ENCODE results near the gene PLEKHM2.

The PLEKHM2 gene

DNA sequence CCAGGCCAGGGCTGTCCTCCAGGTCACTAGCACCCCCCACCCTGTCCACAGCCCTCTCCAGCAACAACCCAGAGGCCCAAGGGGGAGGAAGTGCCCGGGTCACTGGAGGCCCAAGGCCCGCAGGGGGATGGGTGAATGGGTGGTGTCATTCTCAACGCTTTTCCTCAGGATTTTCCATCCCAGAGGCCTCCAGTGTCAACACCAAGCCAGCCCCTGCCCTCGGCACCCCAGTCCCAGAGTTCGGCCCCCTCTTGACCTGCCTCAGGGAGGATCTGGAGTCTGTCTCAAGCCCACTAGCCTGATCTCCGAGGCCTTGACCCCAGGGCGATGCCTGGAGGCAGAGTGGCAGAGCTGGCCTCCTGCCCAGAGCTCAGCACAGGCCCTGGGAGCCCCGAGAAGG lies 63.3 kb downstream of the PLEKHM2 start:
- DNase-seq (ENCODE audit: insufficient read length), result no peak
- TF ChIP-seq POLR2A (IDR thresholded peaks at IDR 0.05; ENCODE audit: low read depth, low read length), result no peak
- no peak for TF ChIP-seq TAF1 (IDR thresholded peaks at IDR 0.05; ENCODE audit: borderline replicate concordance, low read depth, low read length)
- no peak for TF ChIP-seq POLR2AphosphoS5 (IDR thresholded peaks at IDR 0.05; ENCODE audit: low read depth, low read length)
- FAIRE-seq, result no peak

- no peak for FAIRE-seq
- no peak for DNase-seq (ENCODE audit: insufficient read length)
- TF ChIP-seq TAF1 (IDR thresholded peaks at IDR 0.05; ENCODE audit: borderline replicate concordance, low read depth, low read length), result no peak
- TF ChIP-seq POLR2A (IDR thresholded peaks at IDR 0.05; ENCODE audit: low read depth, low read length), result no peak
- TF ChIP-seq POLR2AphosphoS5 (IDR thresholded peaks at IDR 0.05; ENCODE audit: low read depth, low read length), result no peak
Observed at GRCh38 chr1:15748264-15748663, 64.1 kb downstream of the PLEKHM2 start.

DNA sequence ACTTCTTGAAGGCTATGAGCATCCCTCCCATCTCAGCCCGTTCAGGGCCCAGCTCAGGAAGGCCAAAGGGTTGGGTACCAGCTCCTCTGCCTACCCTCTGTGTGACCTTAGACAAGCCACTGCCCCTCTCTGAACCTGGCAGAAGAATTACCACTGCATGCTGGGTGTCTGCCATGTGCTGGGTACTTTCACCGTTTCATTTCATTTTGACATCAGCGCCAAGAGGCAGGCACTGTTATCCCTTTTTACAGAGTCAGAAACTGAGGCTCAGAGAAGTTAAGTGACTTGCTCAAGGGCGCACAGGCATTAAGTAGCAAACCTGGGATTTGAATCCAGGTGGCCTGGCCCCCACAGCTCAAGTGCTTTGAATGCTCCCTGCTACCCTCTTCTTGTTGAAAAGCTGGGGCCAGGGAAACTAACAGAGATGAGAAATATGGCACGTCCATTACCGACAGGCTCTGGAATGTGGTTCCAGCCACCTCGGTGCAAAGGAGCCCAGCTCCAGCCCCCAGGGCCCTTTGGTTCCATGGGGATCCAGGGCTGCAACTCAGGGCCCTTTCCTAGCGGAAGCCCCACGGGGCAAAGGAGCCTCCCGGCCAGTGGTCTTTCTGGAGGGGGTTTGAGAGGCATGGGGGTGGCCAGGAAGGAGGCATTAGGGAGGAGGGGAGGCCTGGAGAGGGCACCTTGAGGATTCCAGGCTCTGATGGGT lies 64.7 kb downstream of the PLEKHM2 start:
- FAIRE-seq (no peak), DNase-seq (ENCODE audit: insufficient read length) (no peak)
- no peak for TF ChIP-seq POLR2AphosphoS5 (IDR thresholded peaks at IDR 0.05; ENCODE audit: low read depth, low read length)

- FAIRE-seq, result no peak
- DNase-seq (ENCODE audit: insufficient read length), result no peak
- TF ChIP-seq POLR2AphosphoS5 (IDR thresholded peaks at IDR 0.05; ENCODE audit: low read depth, low read length), result no peak
- TF ChIP-seq POLR2A (IDR thresholded peaks at IDR 0.05; ENCODE audit: low read depth, low read length), result no peak
- no peak for TF ChIP-seq TAF1 (IDR thresholded peaks at IDR 0.05; ENCODE audit: borderline replicate concordance, low read depth, low read length)
Observed at GRCh38 chr1:15749399-15750291, 65.5 kb downstream of the PLEKHM2 start.

DNA sequence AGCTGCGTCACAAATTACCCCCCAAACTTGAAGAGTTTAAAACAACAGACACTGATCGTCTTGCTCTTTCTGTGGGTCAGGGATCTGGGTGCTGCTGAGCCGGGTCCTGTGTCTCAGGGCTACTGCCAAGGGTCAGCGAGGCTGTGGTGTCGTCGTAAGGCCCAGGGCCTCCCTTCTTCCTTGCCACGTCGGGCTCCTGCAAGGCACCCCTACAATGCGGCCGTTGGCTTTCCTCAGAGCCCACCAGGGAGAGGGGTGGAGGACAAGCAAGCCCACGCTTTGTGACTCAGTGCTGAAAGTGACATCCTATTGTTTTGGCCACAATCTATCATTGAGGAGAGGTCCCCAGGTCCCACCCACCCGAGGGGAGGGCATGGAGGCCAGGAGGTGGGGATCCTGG lies 66.8 kb downstream of the PLEKHM2 start:
- TF ChIP-seq TAF1 (IDR thresholded peaks at IDR 0.05; ENCODE audit: borderline replicate concordance, low read depth, low read length) (no peak), POLR2A (IDR thresholded peaks at IDR 0.05; ENCODE audit: low read depth, low read length) (no peak), POLR2AphosphoS5 (IDR thresholded peaks at IDR 0.05; ENCODE audit: low read depth, low read length) (no peak)
- no peak for FAIRE-seq
- no peak for DNase-seq (ENCODE audit: insufficient read length)

DNA sequence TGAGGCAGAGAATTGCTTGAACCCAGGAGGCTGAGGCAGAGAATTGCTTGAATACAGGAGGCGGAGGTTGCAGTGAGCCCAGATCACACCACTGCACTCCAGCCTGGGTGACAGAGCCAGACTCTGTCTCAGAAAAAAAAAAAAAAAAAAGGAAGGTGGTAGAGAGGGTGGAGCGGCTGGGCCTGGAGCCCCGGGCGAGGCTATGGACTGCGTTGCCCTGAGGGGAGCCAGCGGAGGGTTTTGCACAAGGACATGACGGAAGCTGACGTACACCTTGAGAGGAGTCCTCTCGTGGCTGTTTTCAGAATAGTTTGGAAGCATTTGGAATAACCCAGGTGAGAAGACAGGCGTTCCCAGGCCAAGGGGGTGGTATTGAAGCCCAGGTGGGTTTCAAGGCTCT lies 67.6 kb downstream of the PLEKHM2 start:
- FAIRE-seq (no peak), DNase-seq (ENCODE audit: insufficient read length) (no peak)
- TF ChIP-seq POLR2AphosphoS5 (IDR thresholded peaks at IDR 0.05; ENCODE audit: low read depth, low read length) (no peak), TAF1 (IDR thresholded peaks at IDR 0.05; ENCODE audit: borderline replicate concordance, low read depth, low read length) (no peak), POLR2A (IDR thresholded peaks at IDR 0.05; ENCODE audit: low read depth, low read length) (no peak)

GRCh38 chr1:15753776-15754175 lies 69.7 kb downstream of the PLEKHM2 start:
- TF ChIP-seq POLR2A (IDR thresholded peaks at IDR 0.05; ENCODE audit: low read depth, low read length) (no peak), POLR2AphosphoS5 (IDR thresholded peaks at IDR 0.05; ENCODE audit: low read depth, low read length) (no peak), TAF1 (IDR thresholded peaks at IDR 0.05; ENCODE audit: borderline replicate concordance, low read depth, low read length) (no peak)
- no peak for FAIRE-seq
- no peak for DNase-seq (ENCODE audit: insufficient read length)

GRCh38 chr1:15755021-15755645 lies 71.0 kb downstream of the PLEKHM2 start:
- TF ChIP-seq POLR2AphosphoS5 (IDR thresholded peaks at IDR 0.05; ENCODE audit: low read depth, low read length) (no peak), TAF1 (IDR thresholded peaks at IDR 0.05; ENCODE audit: borderline replicate concordance, low read depth, low read length) (no peak), POLR2A (IDR thresholded peaks at IDR 0.05; ENCODE audit: low read depth, low read length) (no peak)
- no peak for FAIRE-seq
- DNase-seq (ENCODE audit: insufficient read length), result no peak

GRCh38 chr1:15755646-15756040 lies 71.5 kb downstream of the PLEKHM2 start:
- DNase-seq (ENCODE audit: insufficient read length) (no peak), FAIRE-seq (no peak)
- no peak for TF ChIP-seq POLR2A (IDR thresholded peaks at IDR 0.05; ENCODE audit: low read depth, low read length)

GRCh38 chr1:15756143-15757015 lies 72.3 kb downstream of the PLEKHM2 start:
- DNase-seq (ENCODE audit: insufficient read length) (no peak), FAIRE-seq (no peak)
- TF ChIP-seq POLR2AphosphoS5 (IDR thresholded peaks at IDR 0.05; ENCODE audit: low read depth, low read length), result no peak
- no peak for TF ChIP-seq POLR2A (IDR thresholded peaks at IDR 0.05; ENCODE audit: low read depth, low read length)
- no peak for TF ChIP-seq TAF1 (IDR thresholded peaks at IDR 0.05; ENCODE audit: borderline replicate concordance, low read depth, low read length)

DNA sequence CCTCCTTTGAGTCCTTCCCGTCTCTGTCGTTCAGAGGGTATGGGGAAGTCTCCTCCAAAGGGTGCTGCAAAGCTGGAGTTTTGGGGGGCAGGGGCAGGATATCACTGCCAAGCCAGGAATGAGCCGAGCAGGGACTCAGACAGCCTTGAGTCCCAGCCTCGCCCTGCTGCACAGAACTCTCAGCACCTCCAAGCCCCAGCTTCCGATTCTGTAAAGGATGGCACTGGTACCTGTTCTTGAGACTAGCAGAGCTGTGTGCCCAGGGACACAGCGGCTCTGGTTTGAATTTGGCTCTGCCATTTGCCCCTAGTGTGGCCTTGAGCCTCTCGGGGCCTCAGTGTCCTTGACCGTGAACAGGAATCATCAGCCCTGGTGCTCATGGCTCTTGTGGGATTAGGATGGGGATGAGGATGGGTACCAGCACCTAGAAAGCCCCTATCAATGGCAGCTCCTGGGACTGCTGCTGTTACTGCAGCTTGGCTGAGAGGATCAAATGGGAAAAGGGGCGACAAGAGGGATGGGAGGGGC lies 73.0 kb downstream of the PLEKHM2 start:
- FAIRE-seq (no peak), DNase-seq (ENCODE audit: insufficient read length) (no peak)
- TF ChIP-seq TAF1 (IDR thresholded peaks at IDR 0.05; ENCODE audit: borderline replicate concordance, low read depth, low read length), result no peak
- no peak for TF ChIP-seq POLR2AphosphoS5 (IDR thresholded peaks at IDR 0.05; ENCODE audit: low read depth, low read length)
- TF ChIP-seq POLR2A (IDR thresholded peaks at IDR 0.05; ENCODE audit: low read depth, low read length), result no peak

Measured in GM12892 (cell line).